GM18511 (cell line): ENCODE results near the gene EZH2.
A peak's percentile ranks its signal among the peaks of the same experiment; 100 is the strongest.

ENCODE experiments used
- ATAC-seq: cut with Tn5 transposase; IDR thresholded peaks from one replicate; pipeline ENCODE4 v1.9.1; 2021; ENCODE audit warnings: mild to moderate bottlenecking, moderate library complexity; ENCODE audit not compliant: unreplicated experiment

EZH2 gene

DNA sequence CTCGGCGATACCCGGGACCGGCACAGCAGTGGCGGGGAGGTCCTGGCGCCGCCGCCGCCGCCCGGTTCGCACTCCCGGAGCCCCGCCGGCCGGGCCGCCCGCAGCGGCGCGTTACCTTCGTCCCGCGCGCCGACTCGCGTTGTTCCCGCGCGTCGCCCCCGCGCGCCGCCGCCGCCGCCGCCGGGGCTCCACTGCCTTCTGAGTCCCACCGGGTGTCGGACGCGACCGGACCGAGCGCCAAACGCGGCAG, at the start of gene EZH2:
EZH2 (minus strand) TSS at position 243 of the 250 bp plus-strand sequence. CDS start 36,993 bp downstream, outside the sequence.
- ATAC-seq: no peak

DNA sequence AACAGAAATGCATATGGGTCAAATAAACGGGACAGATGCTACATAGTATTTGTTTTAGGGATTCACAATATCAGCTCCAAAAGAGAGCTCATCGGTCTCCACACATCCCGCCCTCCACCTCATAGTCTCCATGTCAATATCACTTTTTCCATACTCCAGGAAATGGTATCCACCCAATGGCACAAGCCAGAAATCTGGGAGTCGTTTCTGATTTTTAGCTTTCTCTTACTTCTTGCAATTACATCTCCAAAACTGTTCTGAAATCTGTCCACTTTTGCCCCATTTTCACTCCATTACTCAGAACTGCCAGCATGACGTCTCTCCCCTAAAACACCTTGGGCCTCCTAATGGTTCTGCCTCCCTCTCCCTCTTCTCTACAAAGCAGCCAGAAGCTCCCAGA, 47.4 kb upstream of the EZH2 start:
- no peak for ATAC-seq

DNA sequence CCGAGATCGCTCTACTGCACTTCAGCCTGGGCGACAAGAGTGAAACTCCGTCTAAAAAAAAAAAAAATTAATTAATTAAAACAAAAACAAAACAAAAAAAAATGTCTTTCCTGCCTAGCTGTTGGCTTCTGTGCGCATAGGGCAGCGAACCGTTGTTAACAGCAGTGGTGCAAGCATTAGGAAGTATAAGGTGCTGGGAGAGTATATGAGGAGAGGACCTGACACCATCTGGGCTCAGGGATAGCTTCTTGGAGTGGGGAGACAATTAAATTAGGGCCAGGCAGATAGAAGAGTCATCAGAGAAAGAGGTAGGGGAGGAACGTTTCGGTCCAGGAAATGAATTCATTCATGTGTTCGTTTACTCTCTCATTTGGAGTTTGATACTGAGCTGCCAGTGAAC, 46.2 kb upstream of the EZH2 start:
- no peak for ATAC-seq

DNA sequence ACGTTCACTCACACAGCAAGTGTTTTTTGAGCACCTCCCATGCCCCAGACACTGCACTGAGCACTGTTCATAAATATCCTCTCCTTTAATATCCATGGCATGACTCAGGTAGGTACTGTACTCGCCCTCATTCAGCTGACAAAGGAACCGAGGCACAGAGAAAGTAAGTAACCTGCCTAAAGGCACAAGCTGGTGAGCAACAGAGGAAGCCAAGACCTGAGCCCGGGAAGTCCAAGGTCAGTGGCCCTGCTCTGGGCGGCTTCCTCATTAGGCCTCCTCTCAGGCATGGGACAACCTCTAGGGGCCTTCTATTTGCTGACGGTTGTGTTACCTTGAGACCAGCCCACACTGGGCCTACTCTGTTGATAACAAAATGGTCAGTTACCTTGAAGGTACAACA, 45.1 kb upstream of the EZH2 start:
- no peak for ATAC-seq

DNA sequence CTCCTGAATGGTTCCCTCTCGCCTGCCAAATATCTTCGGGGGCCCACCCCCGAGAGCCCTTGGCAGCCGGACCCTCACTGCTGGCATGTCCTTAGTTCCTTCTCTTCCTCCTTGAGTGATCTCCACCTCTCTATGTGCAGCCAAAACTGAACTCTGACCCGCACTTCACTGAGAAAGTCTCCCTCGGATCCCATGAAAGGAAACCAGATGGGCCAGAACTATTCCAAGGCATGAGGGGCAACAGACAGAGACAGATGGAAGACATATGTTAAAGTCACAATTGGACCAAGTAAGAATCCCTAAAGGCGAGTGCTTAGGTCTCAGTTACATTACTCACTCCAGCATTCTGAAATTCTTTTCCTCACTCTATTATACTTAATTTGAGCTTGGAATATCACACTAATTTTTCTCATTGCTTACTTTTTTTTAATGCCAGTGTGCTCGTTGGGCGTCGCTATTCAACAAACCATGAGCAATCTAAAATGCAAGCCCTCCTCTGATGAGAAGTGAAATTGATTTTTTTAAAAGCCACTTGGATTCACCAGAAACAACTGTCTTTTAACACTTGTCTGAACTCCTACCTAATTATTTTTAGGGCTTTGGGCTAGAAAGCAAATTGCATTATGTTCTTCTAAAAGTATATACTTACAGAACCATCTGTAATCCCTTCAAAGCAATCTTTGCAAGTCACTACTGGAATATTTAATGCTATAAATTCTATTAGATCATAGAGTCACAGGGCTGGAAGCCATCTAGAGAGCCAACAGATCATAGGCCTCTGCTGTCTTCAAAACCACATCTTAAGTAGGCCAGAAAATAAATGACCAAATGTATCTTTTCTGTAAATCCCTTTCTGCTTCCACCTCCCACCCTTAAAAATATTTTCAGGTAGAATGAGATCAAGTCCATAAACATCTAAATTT, 43.3 kb upstream of the EZH2 start:
- peak; percentile 8 for ATAC-seq

DNA sequence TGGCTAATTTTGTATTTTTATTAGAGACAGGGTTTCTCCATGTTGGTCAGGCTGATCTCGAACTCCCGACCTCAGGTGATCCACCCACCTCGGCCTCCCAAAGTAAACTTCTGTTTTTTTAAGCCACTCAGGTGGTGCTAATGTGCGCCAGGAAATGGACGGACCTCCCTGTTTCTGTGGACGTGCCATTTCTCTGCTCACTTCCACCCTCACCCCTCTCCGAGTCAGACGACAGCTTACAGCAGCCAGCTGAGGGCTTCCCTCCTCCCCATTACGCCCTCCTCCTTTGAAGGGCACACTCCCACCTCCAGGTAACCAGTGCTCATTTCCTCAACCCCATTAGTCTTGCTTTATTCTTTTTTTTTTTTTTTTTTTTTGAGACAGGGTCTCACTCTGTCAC, 41.7 kb upstream of the EZH2 start:
- ATAC-seq: no peak

DNA sequence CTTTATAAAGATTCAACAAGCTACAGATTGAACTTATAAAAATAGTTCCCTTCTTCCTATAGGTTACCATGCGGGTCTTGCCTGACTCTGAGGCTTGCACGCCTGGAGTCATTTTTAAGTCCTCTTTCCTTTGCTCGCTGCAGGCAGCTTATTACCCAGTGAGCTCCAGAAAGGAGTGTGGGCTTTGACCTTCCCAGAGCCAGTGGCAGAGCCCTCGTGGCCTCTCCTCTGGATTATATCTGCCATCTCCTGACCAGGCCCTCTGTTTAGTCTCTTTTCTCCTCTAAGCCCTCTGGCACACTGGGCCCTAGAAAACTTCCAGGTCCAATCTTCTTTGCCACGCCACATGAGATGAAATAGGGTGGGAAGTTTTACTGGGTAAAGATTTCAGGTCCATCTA, 39.9 kb upstream of the EZH2 start:
- ATAC-seq: no peak

DNA sequence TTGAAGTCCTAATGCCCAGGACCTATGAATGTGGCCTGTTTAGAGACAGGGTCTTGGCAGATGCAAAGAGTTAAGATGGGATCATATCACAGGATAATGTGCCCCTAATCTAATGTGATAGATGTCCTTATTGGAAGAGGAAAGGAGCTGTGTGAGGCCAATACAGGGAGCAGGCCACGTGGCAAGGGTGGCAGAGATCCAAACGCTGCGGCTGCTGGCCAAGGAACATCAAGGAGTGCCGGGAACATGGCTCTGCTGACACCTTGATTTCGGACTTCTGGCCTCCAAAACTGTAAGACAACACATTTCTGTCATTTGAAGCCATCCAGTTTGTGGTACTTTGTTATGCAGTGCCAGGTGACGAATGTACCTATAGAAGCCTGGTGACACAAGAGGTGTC, 37.7 kb upstream of the EZH2 start:
- ATAC-seq: no peak

DNA sequence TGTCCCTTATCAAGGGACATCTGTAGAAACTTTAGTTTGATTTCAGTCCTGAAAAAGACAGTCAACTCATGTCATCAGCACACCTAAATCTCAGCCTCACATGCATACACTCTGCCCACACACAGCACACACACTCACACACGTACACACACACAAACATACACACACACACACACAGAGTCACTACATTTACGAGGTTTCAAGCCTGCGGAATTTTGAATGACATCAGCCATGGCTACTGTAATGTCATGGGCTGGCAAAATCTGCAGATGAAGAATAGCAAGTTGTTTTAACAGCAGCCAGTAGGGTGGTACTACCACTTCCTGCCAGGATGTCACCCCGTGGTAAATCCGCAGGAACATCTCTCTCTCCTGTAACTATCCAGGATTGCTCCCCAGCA, 37.1 kb upstream of the EZH2 start:
- ATAC-seq: no peak

DNA sequence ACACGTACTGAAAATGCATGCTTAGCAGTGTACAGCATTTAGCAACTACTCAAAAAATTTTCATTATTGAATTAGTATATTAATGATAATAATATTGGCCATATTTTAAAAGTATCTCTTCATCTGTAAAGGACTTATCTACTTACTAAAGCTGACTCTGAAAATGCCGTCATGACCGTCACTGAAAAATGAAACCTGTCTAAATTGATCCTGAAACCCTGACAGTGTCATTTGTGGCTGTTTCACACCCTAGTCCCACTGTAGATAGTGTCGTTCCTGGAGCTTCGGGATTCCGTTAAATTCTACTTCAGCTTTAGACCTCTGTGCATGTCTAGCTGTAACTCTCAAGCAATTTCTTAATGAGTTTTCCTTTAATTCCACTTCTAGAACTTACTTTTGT, 35.8 kb upstream of the EZH2 start:
- peak; percentile 55 for ATAC-seq

DNA sequence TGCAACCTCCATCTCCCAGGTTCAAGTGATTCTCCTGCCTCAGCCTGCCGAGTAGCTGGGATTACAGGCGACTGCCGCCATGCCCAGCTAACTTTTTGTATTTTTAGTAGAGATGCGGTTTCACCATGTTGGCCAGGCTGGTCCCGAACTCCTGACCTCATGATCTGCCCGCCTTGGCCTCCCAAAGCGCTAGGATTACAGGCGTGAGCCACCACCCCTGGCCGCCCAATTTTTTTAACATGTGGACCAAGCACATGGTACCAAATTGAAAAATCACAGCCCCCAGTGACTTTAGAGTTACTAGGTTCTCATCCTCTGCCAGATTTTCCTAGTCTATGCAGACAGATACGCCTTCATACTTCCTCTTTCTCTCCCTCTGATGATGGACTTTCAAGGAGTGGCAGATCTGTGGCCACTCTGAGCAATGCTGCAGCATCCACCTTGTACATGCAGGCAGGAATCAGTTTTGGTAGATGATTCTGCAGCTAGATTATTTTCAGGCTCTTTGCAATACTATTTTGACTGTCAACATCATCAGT, 34.0 kb upstream of the EZH2 start:
- ATAC-seq: no peak

DNA sequence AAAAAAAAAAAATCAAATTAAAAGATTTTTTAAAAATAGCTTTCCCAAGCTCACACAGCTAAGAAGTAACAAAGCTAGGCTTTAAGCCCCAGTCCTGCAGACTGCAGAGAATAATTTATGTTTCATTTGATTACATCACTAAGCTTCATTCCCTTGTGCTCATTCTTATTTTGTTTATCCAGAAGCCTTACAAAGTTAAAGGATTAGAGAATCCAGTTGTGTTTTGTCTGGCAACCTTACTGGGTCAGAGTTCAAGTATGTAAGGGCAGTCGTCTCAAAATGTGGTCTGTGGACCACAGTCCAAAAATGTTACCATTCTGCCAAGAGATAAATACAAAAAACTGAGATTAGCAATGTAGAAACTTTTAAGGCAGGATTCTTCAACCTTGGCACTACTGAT, 32.1 kb upstream of the EZH2 start:
- no peak for ATAC-seq

DNA sequence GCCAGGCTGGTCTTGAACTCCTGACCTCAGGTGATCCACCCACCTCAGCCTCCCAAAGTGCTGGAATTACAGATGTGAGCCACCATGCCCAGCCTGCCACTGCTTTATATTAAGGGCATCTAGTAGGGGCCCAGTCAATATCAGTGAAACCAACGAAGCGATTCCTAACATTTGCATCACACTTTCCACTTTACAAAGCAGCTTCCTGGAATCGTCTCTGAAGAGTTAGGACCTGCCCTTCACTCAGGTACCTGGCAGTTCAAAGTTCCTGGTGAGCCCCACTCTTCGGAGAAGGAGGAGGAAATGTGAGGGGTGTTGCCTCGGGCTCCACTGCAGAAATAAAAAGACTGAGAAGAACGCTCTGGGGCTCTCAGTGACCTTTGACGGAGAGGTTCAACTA, 31.1 kb upstream of the EZH2 start:
- ATAC-seq: no peak

DNA sequence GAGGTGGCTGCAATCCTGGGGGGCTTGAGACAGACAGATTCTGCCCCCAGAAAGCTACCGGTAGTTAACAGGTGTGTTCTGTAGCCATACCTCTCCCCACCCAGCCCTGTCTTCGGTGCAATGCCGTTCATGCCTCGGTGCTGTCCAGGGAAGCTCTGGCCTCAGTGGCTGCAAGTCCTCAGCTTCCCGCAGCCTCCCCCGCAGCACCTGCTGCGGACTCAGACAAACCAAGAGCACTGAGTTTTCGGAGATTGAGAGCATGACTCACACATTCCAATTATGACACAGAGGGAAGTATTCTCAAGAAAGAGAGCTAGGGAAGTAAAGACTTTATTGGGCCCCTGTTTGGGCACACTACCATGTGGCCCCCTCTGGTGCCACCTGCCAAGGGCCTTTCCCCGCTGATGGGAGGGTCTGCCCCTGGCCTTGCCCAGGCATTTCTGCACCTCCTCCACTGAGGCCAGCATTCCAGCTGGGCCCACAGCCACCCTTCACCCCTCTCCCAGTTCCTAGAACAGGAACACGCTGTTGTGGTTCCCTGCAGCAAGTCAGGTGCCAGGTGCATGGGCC, 30.2 kb upstream of the EZH2 start:
- peak; percentile 63 for ATAC-seq

DNA sequence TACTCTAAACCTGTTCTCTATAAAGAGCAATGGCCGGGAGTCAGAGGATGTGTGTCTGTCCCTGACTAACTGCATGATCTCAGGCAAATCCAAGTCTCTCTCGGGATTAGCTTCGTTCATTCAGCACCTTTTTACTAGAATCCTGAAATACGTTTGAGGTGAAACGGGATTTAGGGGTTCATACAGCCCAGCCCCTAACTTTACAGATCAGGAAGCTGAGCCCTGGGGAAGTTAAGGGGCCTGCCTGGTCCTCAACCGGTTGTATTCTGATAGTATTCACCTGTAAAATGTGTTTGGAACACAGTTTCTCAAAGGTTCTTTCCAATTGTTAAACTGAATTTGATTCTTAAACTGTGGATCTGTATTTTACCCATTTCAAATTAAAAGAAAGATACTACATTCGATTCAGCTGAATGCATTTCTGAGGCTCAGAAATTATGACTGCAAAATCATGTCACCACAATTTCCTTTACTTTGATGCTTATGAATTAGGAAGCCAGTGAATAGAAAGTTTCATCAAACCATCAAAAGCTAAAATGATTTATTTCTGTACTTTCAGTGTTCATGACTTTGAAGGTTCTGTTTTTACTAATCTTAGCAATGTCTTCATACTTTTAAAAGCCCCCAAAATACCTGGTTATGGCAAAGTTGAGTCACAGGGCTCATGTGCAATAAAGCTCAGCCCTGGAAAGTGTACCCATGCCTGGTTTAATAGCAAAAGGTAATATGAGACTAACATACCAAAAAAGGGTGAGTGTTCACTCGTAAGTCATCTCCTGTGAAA, 28.9 kb upstream of the EZH2 start:
- ATAC-seq: peak; percentile 56

DNA sequence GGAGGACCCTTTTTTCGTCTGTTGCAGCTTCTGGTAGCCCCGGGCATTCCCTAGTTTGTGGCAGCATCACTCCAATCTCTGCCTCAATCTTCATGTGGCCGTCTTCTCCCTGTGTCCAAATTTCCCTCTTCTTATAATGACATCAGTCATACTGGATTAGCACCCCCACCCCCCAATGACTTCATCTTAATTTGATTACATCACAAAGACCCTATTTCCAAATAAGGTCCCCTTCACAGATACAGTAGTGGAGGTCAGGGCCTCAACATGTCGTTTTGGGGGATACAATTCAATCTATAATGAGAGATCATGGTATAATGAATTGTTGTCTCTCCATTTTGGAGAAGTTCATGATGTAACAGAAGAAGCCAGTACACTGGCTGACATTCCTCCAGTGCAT, 28.1 kb upstream of the EZH2 start:
- no peak for ATAC-seq

DNA sequence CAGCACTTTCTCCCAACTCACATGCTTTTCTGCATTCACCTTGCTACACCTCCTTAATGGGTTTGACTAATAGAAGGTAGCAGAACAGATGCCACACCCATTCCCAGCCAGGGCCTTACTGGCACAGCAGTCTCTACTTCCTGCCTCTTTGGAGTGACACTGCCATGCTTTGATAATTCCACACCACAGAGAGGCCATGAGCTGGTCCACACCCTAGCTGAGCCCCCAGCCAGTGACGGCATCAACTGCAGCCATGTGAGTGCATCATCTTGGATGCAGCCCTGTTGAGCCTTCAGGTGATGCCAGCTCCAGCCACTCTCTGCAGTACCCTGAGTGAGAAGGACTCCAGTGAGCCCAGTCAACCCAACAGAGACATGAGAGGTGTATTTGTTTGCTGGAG, 27.5 kb upstream of the EZH2 start:
- no peak for ATAC-seq

DNA sequence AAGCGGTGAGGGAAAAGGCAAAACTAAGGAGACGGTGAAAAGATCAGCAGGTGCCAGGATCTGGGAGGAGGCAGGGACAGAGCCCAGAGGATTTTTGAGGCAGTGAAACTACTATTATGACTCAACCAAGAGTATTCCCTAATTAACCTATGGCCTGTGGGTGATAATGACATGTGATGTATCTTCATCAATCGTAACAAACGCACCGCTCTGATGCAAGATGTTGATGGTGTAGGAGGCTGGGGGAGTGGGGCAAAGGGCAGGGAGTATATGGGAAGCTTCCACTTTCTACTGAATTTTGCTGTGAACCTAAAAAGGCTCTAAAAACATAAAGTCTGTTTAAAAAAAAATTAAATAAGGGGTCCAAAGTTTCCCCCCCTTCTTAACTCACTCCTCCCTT, 25.5 kb upstream of the EZH2 start:
- no peak for ATAC-seq

DNA sequence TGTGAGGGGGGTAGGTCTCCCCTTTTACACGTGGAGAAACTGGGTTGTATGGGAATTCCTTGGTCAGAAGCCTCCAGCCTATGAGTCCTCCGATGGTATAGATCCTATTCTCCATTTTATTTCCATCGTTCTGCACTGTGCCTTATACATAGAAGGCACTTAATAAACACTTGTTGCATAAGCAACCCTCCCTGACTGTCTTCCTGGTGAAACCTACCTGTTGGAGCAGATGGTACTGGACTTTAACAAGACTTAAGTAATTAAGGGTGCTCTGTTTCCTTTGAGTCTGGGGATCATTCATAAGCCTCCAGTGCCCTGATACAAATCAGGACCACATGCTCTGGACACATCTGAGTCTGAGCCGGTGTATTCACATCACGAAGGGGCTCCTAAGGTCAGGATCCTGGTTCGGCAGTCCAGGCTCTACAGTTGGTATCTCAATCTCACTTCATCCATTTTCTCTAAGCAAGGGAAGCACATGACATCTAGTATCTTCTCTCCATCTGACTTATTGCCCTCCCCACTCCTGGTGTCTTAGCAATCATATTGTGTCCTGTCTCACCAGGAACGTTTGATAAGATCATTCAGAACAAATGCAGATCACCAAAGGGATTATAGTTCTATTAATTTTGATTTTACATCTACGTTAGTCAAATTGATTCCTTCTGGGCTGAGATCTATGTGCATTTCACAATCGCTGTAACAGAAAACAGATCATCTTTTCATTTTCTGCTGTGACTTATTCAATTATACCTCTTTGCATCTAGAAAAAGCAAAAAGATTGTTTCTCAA, 22.8 kb upstream of the EZH2 start:
- no peak for ATAC-seq

DNA sequence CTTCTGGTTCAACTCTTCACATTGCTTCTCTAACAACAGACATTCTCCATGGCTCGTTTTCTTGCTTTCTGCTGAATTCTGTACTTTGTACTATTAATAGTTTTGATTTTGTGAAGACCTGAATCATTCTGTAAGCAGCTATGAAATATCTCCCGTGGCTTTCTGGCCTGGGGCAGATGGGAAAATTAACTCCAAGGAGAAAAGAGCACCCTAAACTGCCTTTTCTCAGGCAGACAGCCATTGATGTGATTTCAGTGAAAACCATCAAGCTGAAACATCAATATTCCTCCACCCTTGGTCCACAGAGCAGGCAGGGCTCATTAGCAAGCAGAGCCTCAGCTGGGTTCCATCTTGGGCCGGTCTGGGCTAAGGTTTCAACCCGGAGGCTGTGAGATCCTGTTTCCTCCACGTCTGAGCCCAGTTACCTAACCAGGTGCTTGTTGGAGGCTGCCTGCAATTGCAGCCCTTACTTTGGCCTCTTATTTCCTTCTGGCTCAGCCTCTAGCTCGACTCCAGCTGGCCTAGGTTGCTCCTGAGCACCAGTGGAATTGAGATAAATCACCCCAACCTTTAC, 21.1 kb upstream of the EZH2 start:
- no peak for ATAC-seq

DNA sequence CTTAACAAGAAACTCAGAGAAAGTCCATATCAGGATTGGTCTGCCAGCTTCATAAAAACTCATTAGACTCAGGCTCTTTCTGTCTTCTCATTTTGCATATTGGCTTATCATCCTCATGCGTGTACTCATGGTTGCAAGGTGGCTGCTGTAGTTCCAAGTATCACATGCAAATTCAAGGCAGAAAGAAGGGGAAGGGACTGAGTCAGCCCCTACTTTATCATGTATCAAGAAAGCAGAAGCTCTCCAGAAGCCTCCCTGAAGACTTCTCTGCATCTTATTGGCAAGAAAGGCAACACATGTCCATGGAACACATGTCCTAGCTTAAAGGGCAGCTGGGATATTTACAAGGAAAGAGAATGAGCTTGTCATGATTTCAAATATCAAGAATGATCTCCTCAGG, 19.4 kb upstream of the EZH2 start:
- ATAC-seq: no peak
